NB4 (cell line): ENCODE data around the gene GNG13.

ENCODE experiments used
- CTCF ChIP-seq: IDR thresholded peaks from one replicate; pipeline ENCODE4 v1.5.1; 2012; ENCODE audit warnings: low read depth, low read length
- MAX ChIP-seq: IDR thresholded peaks from 2 replicates; pipeline ENCODE4 v1.6.1; 2011; ENCODE audit warnings: low read depth, low read length
- MYC ChIP-seq: IDR thresholded peaks from 2 replicates; pipeline ENCODE4 v1.6.1; 2011; ENCODE audit warnings: low read depth, low read length
- POLR2A ChIP-seq: IDR thresholded peaks from 2 replicates; pipeline ENCODE4 v1.6.1; 2011; ENCODE audit warnings: mild to moderate bottlenecking; ENCODE audit not compliant: insufficient read length; ENCODE audit errors: extremely low read depth

GRCh38 chr16:762595-763268 lies 37.8 kb downstream of the GNG13 start:
- no peak for TF ChIP-seq CTCF
- TF ChIP-seq MAX = no peak
- no peak for TF ChIP-seq POLR2A
- no peak for TF ChIP-seq MYC
